Upper lobe of left lung (tissue), 4 donors: Measurements from ENCODE around the gene BABAM2.

Experiments
- CTCF ChIP-seq, 6 experiments: fragments of 450-650 bp in 4 of 6; fragments of 200-600 bp in 2 of 6; sonication (generic) in 2 of 6; IDR thresholded peaks; one replicate each; pipeline ENCODE4 v1.5.1; 2016 to 2019; ENCODE audit warnings: antibody characterized with exemption in 6 of 6
- POLR2A ChIP-seq, 4 donors: fragments of 450-650 bp; IDR thresholded peaks; one replicate each; pipeline ENCODE4 v1.5.1; 2016 to 2017; ENCODE audit warnings: antibody characterized with exemption in 4 of 4, mild to moderate bottlenecking in 2 of 4

- TF ChIP-seq CTCF (IDR thresholded peaks at IDR 0.05) (no peak), POLR2A (IDR thresholded peaks at IDR 0.05) (no peak)
Measured at GRCh38 chr2:28201671-28202180, 311.2 kb downstream of the BABAM2 start.
